Retinal pigment epithelial cell (primary cell): ENCODE results near the gene TM9SF2.
"Not testable (repeated sequence)": the region's sequence is repeated elsewhere in the genome, so short reads cannot be mapped to it uniquely, and the experiment has no call there.

ENCODE experiments used
- DNase-seq: peaks from one replicate; pipeline ENCODE4 v3.0.0-alpha.2; 2010; ENCODE audit warnings: low read depth
- H3K4me3 ChIP-seq: 2 replicates; pipeline ENCODE4 v1.5.1; 2011; ENCODE audit warnings: mild to moderate bottlenecking, low read length, control low read depth, moderate library complexity
- CTCF ChIP-seq: conservative IDR thresholded peaks from 2 replicates; pipeline ENCODE4 v1.5.1; 2011; ENCODE audit warnings: low read depth, low read length, control low read depth, inconsistent platforms

TM9SF2 gene

GRCh38 chr13:99501184-99501847, at the start of gene TM9SF2:
Gene TM9SF2, plus strand, starts transcription at chr13:99501472. Its CDS starts 135 bp downstream, at chr13:99501607.
- peak within 1 kb of the TSS; percentile 94 for H3K4me3 ChIP-seq
- no peak for TF ChIP-seq CTCF
- peak; percentile 89 for DNase-seq

GRCh38 chr13:99454518-99455183, 46.6 kb upstream of the TM9SF2 start:
- no peak for DNase-seq
- TF ChIP-seq CTCF, result no peak
- H3K4me3 ChIP-seq, result no peak overlapping the region

- H3K4me3 ChIP-seq, result no peak overlapping the region
- TF ChIP-seq CTCF, result no peak
- no peak for DNase-seq
Measured at GRCh38 chr13:99459099-99459850, 42.0 kb upstream of the TM9SF2 start.

- not testable (repeated sequence) for DNase-seq, H3K4me3 ChIP-seq
Measured at GRCh38 chr13:99460802-99461201, 40.5 kb upstream of the TM9SF2 start.

- TF ChIP-seq CTCF, result no peak
- no peak for DNase-seq
- no peak overlapping the region for H3K4me3 ChIP-seq
Measured at GRCh38 chr13:99463646-99464397, 37.5 kb upstream of the TM9SF2 start.

GRCh38 chr13:99464441-99464949, 36.8 kb upstream of the TM9SF2 start:
- no peak for DNase-seq
- TF ChIP-seq CTCF, result no peak
- H3K4me3 ChIP-seq, result no peak overlapping the region

- H3K4me3 ChIP-seq, result no peak overlapping the region
- no peak for TF ChIP-seq CTCF
- DNase-seq, result no peak
Measured at GRCh38 chr13:99465454-99465853, 35.8 kb upstream of the TM9SF2 start.
